DMS153 treated with DMSO at 0.1 percent for 48 hours (cell line): ENCODE measurements around the gene ZDHHC8.

Experiments used
- DNase-seq: peaks from one replicate; lab custom pipeline; 2025; ENCODE audit not compliant: unreplicated experiment; lab: John Stamatoyannopoulos, UW

The ZDHHC8 gene

DNA sequence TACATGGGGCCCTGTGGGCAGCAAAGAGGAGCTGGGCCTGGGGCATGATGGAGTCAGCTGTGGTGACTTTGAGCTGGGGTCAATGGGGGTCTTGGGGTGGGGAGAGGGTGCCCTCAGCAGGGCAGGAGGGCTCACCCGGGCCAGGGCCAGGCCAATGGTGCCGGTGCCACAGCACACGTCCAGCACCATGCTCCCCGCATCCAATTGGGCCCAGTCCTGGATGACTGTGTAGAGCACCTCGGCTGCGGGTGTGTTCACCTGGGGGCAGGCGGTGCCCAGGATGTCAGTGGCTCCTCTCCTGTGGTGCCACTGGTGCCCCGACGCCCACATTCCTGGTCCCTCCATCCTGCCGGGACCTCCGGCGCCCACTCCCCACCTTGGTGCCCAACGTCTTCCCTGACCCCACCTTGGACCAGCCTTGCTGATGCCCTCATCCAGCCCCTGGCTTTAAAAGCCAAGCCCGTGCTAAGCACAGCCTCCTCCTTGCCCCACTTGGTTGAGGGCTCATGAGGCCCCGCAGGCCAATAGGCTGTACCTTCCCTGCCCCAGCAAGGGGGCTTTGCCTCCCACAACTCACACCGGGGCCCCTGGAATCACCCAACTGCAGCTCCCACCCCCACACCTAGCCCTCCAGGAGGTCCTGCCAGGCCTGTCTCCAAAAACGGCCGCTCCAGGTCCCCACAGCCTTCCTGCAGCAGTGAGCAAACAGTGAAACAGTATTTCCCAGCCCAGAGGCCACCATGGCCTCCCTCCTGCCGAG lies 17.9 kb upstream of the ZDHHC8 start:
- DNase-seq, result no peak

DNA sequence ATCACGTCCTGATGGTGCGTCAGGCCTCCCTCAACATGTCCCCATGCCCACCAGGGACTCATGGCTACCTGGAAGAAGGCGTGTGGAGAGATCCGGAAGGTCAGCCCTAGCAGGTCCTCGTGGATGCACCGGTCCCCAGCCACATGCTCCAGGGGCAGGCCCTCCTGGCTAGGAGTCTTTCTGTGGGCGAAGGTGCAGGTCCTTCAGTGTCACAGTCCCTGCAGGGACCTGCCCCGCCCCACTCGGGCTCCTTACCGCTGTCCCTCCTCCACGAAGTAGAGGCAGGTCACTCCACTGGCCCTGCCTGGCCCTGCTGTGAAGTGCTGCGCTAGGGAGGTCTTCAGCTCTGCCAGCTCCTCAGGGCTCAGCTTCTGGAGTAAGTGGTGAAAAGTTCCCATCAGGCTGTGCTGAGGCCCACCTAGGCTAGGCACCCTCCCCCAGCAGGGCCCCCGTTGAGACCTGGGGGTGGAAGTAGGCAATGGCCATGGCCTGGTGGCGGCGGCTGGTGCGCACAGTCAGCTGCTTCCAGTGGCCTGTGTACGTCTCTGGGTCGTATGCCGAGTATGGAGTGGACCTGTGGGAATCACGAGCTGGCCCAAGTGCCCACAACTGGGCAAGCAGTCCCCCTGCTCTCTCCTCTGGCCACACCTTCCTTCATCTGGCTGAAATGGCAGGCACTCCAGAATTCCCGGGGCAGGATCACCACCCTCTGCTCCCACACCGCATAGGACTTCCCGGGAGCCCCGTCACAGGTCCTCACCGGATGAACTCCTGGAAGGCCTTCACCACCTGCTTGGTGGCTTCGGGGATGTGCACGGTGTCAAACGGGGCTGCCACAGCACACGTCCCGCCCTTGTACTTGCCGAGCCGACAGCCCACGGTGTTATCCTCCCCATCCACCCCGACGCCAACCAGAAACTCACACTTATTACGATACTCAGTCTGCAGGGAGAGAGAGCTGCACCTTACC lies 16.8 kb upstream of the ZDHHC8 start:
- no peak for DNase-seq

- no peak for DNase-seq
These were observed 15.8 kb upstream of the ZDHHC8 start, which contains the start of gene RANBP1 for GRCh38 chr22:20115691-20116375. TSS of gene RANBP1 (plus strand) at chr22:20116104. CDS start at chr22:20116185, 81 bp downstream.

- DNase-seq, result no peak
These were observed 15.1 kb upstream of the ZDHHC8 start for GRCh38 chr22:20116376-20116950.

DNA sequence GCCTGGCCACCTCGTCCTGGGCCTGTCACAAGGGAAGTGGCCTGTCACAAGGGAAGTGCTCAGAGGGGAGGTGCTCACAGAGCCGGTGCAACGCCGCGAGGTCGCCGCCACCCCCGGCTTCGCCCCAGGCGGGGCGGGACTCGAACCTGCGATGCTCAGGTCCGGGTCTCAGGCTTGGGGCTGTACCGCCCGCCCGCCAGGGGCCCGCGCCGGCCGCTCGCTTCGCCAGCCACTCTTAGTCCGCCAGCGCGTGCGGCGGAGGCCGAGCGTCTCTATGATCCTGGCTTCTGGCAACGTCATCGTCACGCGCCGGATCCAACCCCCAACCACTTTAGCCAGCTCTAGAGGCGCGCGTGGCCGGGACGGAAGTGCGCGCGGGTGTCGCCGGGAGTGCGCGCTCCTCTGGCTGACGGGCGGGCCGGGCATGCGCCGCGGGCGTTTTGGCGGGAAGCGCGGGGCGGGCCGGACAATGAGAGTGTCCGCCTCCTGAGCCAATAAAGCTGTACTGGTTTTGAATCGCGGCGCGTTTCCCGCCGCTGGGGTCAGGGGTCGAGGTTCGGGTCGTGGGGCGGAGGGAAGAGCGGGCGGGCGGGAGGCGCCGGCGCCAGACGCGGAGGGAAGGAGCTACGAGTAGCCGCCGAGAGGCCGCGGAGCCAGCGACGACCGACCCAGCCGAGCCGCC lies 14.5 kb upstream of the ZDHHC8 start, which contains the start of gene TRMT2A:
TRMT2A (minus strand) TSS at position 276 of the 682 bp plus-strand sequence. CDS start 320 bp downstream, outside the sequence.
- DNase-seq, result peak; percentile 95

DNA sequence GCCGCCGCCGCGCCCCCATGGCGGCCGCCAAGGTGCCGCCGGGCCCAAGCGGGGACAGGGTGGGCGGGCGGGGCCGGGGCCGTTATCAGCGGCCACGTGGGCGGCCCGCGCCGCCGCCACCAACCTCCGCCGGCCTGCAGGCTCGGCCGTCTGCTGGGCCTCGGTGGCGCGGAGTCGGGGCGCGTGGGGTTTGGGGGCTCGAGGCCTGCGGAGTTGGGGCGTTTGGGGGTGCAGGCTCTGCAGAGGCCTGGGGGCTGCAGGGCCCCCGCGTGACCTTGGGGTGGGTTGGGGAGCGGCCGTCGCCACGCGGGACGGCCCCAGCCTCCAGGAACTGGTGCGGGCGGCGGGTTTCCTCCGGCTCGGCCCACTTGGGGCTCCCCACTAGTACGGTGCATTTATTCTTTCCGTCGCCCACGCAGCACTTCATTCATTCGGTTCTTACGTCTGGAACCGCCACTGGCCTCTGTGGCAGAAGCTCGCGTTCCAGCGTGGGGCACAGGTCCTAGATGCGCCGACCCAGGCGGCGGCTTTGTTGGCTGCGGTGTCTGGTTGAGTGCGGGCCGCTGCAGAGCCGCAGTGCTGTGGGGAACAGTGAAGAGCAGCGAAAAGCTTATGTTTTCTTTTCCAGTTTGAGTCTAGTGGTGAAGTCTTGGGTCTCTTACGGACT lies 13.8 kb upstream of the ZDHHC8 start:
- DNase-seq, result peak; percentile 41

GRCh38 chr22:20118300-20119020 lies 13.1 kb upstream of the ZDHHC8 start:
- DNase-seq, result no peak

DNA sequence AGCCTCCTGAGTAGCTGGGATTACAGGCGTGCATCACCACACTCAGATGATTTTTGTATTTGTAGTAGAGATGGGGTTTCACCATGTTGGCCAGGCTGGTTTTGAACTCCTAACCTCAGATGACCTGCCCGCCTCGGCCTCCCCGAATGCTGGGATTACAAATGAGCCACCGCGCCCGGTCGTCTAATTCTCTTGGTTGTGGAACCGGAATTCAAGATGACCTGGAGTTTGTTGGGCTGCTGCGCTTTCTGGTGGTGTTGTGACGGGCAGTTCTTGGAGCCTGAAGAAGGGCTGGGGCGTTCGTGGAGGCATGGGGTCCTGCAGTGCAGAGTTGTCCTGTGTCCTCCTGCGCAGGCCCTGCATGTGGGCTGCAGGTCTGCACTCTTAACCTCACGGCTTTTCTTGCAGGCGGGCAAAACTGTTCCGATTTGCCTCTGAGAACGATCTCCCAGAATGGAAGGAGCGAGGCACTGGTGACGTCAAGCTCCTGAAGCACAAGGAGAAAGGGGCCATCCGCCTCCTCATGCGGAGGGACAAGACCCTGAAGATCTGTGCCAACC lies 9.7 kb upstream of the ZDHHC8 start:
- DNase-seq, result no peak

GRCh38 chr22:20123366-20124082 lies 8.1 kb upstream of the ZDHHC8 start:
- no peak for DNase-seq

- DNase-seq, result no peak
These were observed 7.4 kb upstream of the ZDHHC8 start for GRCh38 chr22:20124083-20124787.

DNA sequence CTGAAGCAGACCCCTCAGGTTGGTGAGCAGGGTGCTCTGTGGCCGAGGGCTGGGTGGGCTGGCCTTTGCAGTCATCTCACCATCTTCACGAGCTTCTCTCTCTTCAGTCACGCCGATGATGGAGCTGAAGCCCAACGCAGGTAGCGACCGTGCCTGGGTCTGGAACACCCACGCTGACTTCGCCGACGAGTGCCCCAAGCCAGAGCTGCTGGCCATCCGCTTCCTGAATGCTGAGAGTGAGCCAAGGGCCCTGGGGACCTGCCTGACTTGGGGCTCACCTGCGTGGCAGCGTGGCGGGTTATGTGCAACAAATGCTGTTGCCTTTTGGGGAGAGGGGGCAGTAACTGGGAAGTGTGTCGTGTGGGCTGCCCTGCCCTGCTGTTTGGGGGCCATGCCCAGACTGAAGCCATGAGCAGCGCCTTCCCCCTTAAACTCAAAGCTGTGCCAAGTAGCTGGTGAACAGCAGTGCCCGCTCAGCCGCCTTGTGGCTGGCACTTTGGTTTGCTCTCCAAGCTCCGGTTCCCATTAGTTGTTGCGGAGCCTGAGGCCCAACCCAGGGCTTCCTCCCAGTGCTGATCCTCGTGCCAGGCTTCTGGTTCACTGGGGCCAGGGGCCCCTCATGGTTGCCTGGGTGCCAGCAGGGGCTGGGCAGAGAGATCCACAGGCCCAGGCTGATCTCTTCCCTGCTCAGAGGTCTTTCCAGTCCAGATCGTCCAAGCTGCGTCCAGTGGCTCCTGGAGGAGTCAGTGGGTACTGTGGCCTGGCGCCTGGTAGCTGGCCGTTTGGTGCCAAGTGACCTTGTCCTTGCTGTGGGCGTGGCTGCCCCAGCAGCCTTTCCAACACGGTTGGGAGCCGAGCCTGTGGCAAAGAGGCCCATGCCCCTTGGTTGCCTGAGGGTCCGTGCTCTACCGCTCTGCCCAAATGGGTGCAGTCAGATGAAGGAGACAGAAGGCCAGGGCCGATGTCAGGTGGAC lies 6.1 kb upstream of the ZDHHC8 start:
- no peak for DNase-seq

GRCh38 chr22:20126284-20127029 lies 5.1 kb upstream of the ZDHHC8 start:
- no peak for DNase-seq

GRCh38 chr22:20127318-20127868 lies 4.2 kb upstream of the ZDHHC8 start:
- no peak for DNase-seq

- DNase-seq, result no peak
These were observed 3.6 kb upstream of the ZDHHC8 start for GRCh38 chr22:20127869-20128618.

DNA sequence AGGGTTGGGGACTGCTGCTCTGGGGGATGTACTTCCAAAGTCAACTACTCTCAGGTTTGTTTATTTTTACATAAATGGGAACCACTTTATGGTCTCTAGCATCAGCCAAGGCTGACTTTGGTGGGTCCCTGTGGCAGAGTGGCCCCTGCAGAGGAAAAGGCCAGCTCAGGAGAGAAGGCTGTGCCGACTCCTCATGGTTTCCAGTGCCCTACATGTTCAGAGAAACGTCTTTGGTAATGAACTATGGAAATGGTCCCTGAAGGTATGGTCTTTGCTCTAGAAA lies 3.0 kb upstream of the ZDHHC8 start:
- DNase-seq, result no peak
